Fibroblast of skin of right biceps (primary cell): ENCODE measurements around the gene YWHAH.

Experiments
- DNase-seq: peaks from one replicate; pipeline ENCODE4 v3.0.0-alpha.2; 2013

The YWHAH gene

GRCh38 chr22:31923747-31924146 is 20.6 kb upstream of the YWHAH start:
- no peak for DNase-seq

- no peak for DNase-seq
Observed at GRCh38 chr22:31925056-31925455, 19.3 kb upstream of the YWHAH start.

GRCh38 chr22:31926024-31926423 is 18.3 kb upstream of the YWHAH start:
- no peak for DNase-seq

- no peak for DNase-seq
Observed at GRCh38 chr22:31926969-31927368, 17.4 kb upstream of the YWHAH start.

GRCh38 chr22:31927562-31927961 is 16.8 kb upstream of the YWHAH start:
- DNase-seq: no peak

GRCh38 chr22:31929167-31929930 is 15.0 kb upstream of the YWHAH start:
- DNase-seq: peak; percentile 33

GRCh38 chr22:31932863-31933262 is 11.5 kb upstream of the YWHAH start:
- DNase-seq: no peak

- DNase-seq: no peak
Observed at GRCh38 chr22:31933406-31933805, 10.9 kb upstream of the YWHAH start.

- no peak for DNase-seq
Observed at GRCh38 chr22:31933816-31934482, 10.4 kb upstream of the YWHAH start.

- no peak for DNase-seq
Observed at GRCh38 chr22:31935961-31936635, 8.2 kb upstream of the YWHAH start.

GRCh38 chr22:31937341-31937740 is 7.0 kb upstream of the YWHAH start:
- DNase-seq: no peak

- no peak for DNase-seq
Observed at GRCh38 chr22:31938296-31938695, 6.0 kb upstream of the YWHAH start.

- no peak for DNase-seq
Observed at GRCh38 chr22:31940506-31940905, 3.8 kb upstream of the YWHAH start.

- no peak for DNase-seq
Observed at GRCh38 chr22:31942091-31942490, 2.2 kb upstream of the YWHAH start.

- DNase-seq: no peak
Observed at GRCh38 chr22:31943206-31943977, 943 bp upstream of the YWHAH start.

GRCh38 chr22:31944700-31945442 is 536 bp downstream of the YWHAH start:
- DNase-seq: peak; percentile 28

- DNase-seq: no peak
Observed at GRCh38 chr22:31945443-31945855, 1.1 kb downstream of the YWHAH start.

- no peak for DNase-seq
Observed at GRCh38 chr22:31945971-31946680, 1.8 kb downstream of the YWHAH start.

- DNase-seq: no peak
Observed at GRCh38 chr22:31947296-31947695, 3.0 kb downstream of the YWHAH start.

- DNase-seq: no peak
Observed at GRCh38 chr22:31948002-31948401, 3.7 kb downstream of the YWHAH start.

- DNase-seq: peak; percentile 22
Observed at GRCh38 chr22:31950226-31950625, 5.9 kb downstream of the YWHAH start.
